HepG2 (cell line): ENCODE data around the gene TMEM108.

ENCODE experiments used
- CTCF ChIP-seq: sonication (generic); formaldehyde crosslinking; IDR thresholded peaks from 2 replicates; pipeline ENCODE4 v1.5.0; 2020; ENCODE audit warnings: mild to moderate bottlenecking, missing genetic modification reagents, moderate library complexity
- GZF1 ChIP-seq: sonication (generic); formaldehyde crosslinking; IDR thresholded peaks from 2 replicates; pipeline ENCODE4 v1.5.1; 2020; ENCODE audit warnings: mild to moderate bottlenecking, missing genetic modification reagents
- MEIS1 ChIP-seq: sonication (generic); formaldehyde crosslinking; IDR thresholded peaks from 2 replicates; pipeline ENCODE4 v1.9.0; 2021; ENCODE audit warnings: mild to moderate bottlenecking, missing genetic modification reagents, moderate library complexity, borderline replicate concordance
- POLR2AphosphoS2 ChIP-seq: IDR thresholded peaks from 2 replicates; pipeline ENCODE4 v1.6.1; 2011; ENCODE audit warnings: low read depth, low read length, improper control_type of control experiment
- ZBED4 ChIP-seq: sonication (generic); formaldehyde crosslinking; IDR thresholded peaks from 2 replicates; pipeline ENCODE4 v1.4.0; 2020; ENCODE audit warnings: missing genetic modification reagents, borderline replicate concordance
- ZNF724P ChIP-seq: sonication (generic); formaldehyde crosslinking; IDR thresholded peaks from 2 replicates; pipeline ENCODE4 v1.8.0; 2022; ENCODE audit warnings: missing genetic modification reagents, borderline replicate concordance

- no peak for TF ChIP-seq CTCF
- TF ChIP-seq POLR2AphosphoS2: no peak
- TF ChIP-seq GZF1 (CRISPR knock-in tag): no peak
- no peak for TF ChIP-seq ZBED4 (CRISPR knock-in tag)
- TF ChIP-seq ZNF724P: no peak
- no peak for TF ChIP-seq MEIS1 (CRISPR knock-in tag)
Observed at GRCh38 chr3:133089906-133090485, 51.8 kb downstream of the TMEM108 start.
